Measurements from ENCODE around the gene BRSK2.

Gene BRSK2

GRCh38 chr11:1452744-1453143 lies 63.0 kb downstream of the BRSK2 start:
- no peak for DNase-seq (ENCODE audit: low spot score)
- no peak for TF ChIP-seq CTCF (IDR thresholded peaks at IDR 0.05)
- Histone ChIP-seq H3K27ac (no peak overlapping the region), H3K4me3 (no peak overlapping the region)

- DNase-seq (ENCODE audit: low spot score), result no peak
- Histone ChIP-seq H3K27ac (no peak overlapping the region), H3K4me3 (no peak overlapping the region)
- peak; percentile 28 for TF ChIP-seq CTCF (IDR thresholded peaks at IDR 0.05)
Measured at GRCh38 chr11:1453611-1454034, 63.9 kb downstream of the BRSK2 start.

GRCh38 chr11:1454576-1454975 lies 64.8 kb downstream of the BRSK2 start:
- Histone ChIP-seq H3K4me3 (no peak overlapping the region), H3K27ac (no peak overlapping the region)
- no peak for TF ChIP-seq CTCF (IDR thresholded peaks at IDR 0.05)
- no peak for DNase-seq (ENCODE audit: low spot score)

GRCh38 chr11:1455032-1455762 lies 65.5 kb downstream of the BRSK2 start:
- Histone ChIP-seq H3K27ac (no peak overlapping the region), H3K4me3 (no peak overlapping the region)
- TF ChIP-seq CTCF (IDR thresholded peaks at IDR 0.05), result no peak

GRCh38 chr11:1455763-1456060 lies 66.0 kb downstream of the BRSK2 start:
- Histone ChIP-seq H3K4me3 (no peak overlapping the region), H3K27ac (no peak overlapping the region)
- no peak for DNase-seq (ENCODE audit: low spot score)
- no peak for TF ChIP-seq CTCF (IDR thresholded peaks at IDR 0.05)

More at GRCh38 chr11:1455032-1455762, 65.5 kb downstream of the BRSK2 start:
- DNase-seq (ENCODE audit: low spot score), result no peak

- no peak overlapping the region for H3K27ac ChIP-seq
- DNase-seq (ENCODE audit: low spot score), result no peak
- no peak for TF ChIP-seq CTCF (IDR thresholded peaks at IDR 0.05)
- H3K4me3 ChIP-seq, result no peak overlapping the region
Measured at GRCh38 chr11:1456176-1456575, 66.4 kb downstream of the BRSK2 start.

- Histone ChIP-seq H3K27ac (no peak overlapping the region), H3K4me3 (no peak overlapping the region)
- TF ChIP-seq CTCF (IDR thresholded peaks at IDR 0.05), result no peak
- DNase-seq (ENCODE audit: low spot score), result no peak
Measured at GRCh38 chr11:1456596-1457325, 67.0 kb downstream of the BRSK2 start.
